ENCODE measurements around the gene THAP7.

Gene THAP7

GRCh38 chr22:21003782-21004181 lies 1.9 kb upstream of the THAP7 start:
- Histone ChIP-seq H3K36me3 (no peaks in the 10 kb centered on the region), H3K4me3 (ENCODE audit: low read depth in 1 of 2, low read length in 1 of 2) (no peak overlapping the region), H3K4me1 (ENCODE audit: control insufficient read depth in 1 of 2, insufficient read depth in 1 of 2, low read depth in 1 of 2, low read length in 1 of 2) (peaks cover 20 to 27% of the 10 kb centered on the region in 2 experiments), H3K27ac (no peak overlapping the region), H3K9me3 (no peaks in the 10 kb centered on the region), H3K27me3 (peaks cover 15% of the 10 kb centered on the region)
- TF ChIP-seq CTCF (IDR thresholded peaks at IDR 0.05): no peak

GRCh38 chr22:21000987-21001600 lies 824 bp downstream of the THAP7 start:
- Histone ChIP-seq H3K4me1 (ENCODE audit: control insufficient read depth in 1 of 2, insufficient read depth in 1 of 2, low read depth in 1 of 2, low read length in 1 of 2) (peaks cover 20 to 27% of the 10 kb centered on the region in 2 experiments), H3K4me3 (ENCODE audit: low read depth in 1 of 2, low read length in 1 of 2) (peak overlapping the region; percentile 80 to 91), H3K36me3 (peaks cover 20% of the 10 kb centered on the region), H3K9me3 (no peaks in the 10 kb centered on the region), H3K27me3 (no peaks in the 10 kb centered on the region), H3K27ac (peak overlapping the region; percentile 89)
- no peak for TF ChIP-seq CTCF (IDR thresholded peaks at IDR 0.05)

GRCh38 chr22:21000207-21000986 lies 1.5 kb downstream of the THAP7 start:
- H3K27me3 ChIP-seq: no peaks in the 10 kb centered on the region
- H3K9me3 ChIP-seq: no peaks in the 10 kb centered on the region
- peaks cover 27% of the 10 kb centered on the region for H3K36me3 ChIP-seq
- peaks cover 20 to 27% of the 10 kb centered on the region in 2 experiments for H3K4me1 ChIP-seq (ENCODE audit: control insufficient read depth in 1 of 2, insufficient read depth in 1 of 2, low read depth in 1 of 2, low read length in 1 of 2)
- peak overlapping the region; percentile 80 to 91 for H3K4me3 ChIP-seq (ENCODE audit: low read depth in 1 of 2, low read length in 1 of 2)
- no peak for TF ChIP-seq CTCF (IDR thresholded peaks at IDR 0.05)
- H3K27ac ChIP-seq: peak overlapping the region; percentile 89

GRCh38 chr22:20999350-21000206 lies 2.3 kb downstream of the THAP7 start:
- H3K4me3 ChIP-seq (ENCODE audit: low read depth in 1 of 2, low read length in 1 of 2): no peak overlapping the region
- H3K36me3 ChIP-seq: peaks cover 33% of the 10 kb centered on the region
- no peaks in the 10 kb centered on the region for H3K27me3 ChIP-seq
- H3K4me1 ChIP-seq (ENCODE audit: control insufficient read depth in 1 of 2, insufficient read depth in 1 of 2, low read depth in 1 of 2, low read length in 1 of 2): peaks cover 20 to 27% of the 10 kb centered on the region in 2 experiments
- no peak for TF ChIP-seq CTCF (IDR thresholded peaks at IDR 0.05)
- no peaks in the 10 kb centered on the region for H3K9me3 ChIP-seq
- no peak overlapping the region for H3K27ac ChIP-seq

GRCh38 chr22:20998411-20999336 lies 3.2 kb downstream of the THAP7 start:
- peaks cover 42% of the 10 kb centered on the region for H3K36me3 ChIP-seq
- H3K27ac ChIP-seq: no peak overlapping the region

More at GRCh38 chr22:20998411-20999336, 3.2 kb downstream of the THAP7 start:
- H3K27me3 ChIP-seq: no peaks in the 10 kb centered on the region
- no peaks in the 10 kb centered on the region for H3K9me3 ChIP-seq
- TF ChIP-seq CTCF (IDR thresholded peaks at IDR 0.05): no peak
- peaks cover 20 to 27% of the 10 kb centered on the region in 2 experiments for H3K4me1 ChIP-seq (ENCODE audit: control insufficient read depth in 1 of 2, insufficient read depth in 1 of 2, low read depth in 1 of 2, low read length in 1 of 2)
- no peak overlapping the region for H3K4me3 ChIP-seq (ENCODE audit: low read depth in 1 of 2, low read length in 1 of 2)
